IMR-90 (cell line): ENCODE results near the gene ZNF587B. TPM values are rescaled to one million over a fixed set of nuclear protein-coding genes. Genes with fewer than 3 reads are reported as not detected.
"Not testable (repeated sequence)": the region's sequence is repeated elsewhere in the genome, so short reads cannot be mapped to it uniquely, and the experiment has no call there.

ENCODE experiments used
- ATAC-seq: fragments of 200-7000 bp; cut with Tn5 transposase; 2 replicates; pipeline ENCODE4 v1.9.1; 2020; ENCODE audit warnings: low read depth, mild to moderate bottlenecking, moderate library complexity
- BruUV-seq: library from RNA; stranded (reverse); fragments of 400-500 nt; replicated peaks from 2 replicates; lab custom pipeline; 2021; lab: Mats Ljungman, UMichigan
- CTCF ChIA-PET: fragments of 300-600 bp; formaldehyde crosslinking; extraction: SDS; loops from one replicate; lab custom pipeline; 2021; ENCODE audit warnings: antibody characterized with exemption; lab: Yijun Ruan, JAX
- POLR2A ChIA-PET: fragments of 300-600 bp; sonication (Branson Sonifier 250); formaldehyde crosslinking; loops from one replicate; lab custom pipeline; 2022; ENCODE audit warnings: antibody characterized with exemption; ENCODE audit not compliant: unreplicated experiment; lab: Charles Lee
- DNase-seq: peaks from one replicate; pipeline ENCODE4 v3.0.0; 2013
- H2AFZ ChIP-seq: replicated peaks from 2 replicates; pipeline ENCODE3; 2013; ENCODE audit warnings: low read length, mild to moderate bottlenecking; ENCODE audit not compliant: poor library complexity
- H2AK5ac ChIP-seq: 2 replicates; pipeline ENCODE4 v1.6.1; 2013; ENCODE audit warnings: low read depth, low read length, inconsistent platforms
- H2AK9ac ChIP-seq: replicated peaks from 2 replicates; pipeline ENCODE3; 2013; ENCODE audit warnings: mild to moderate bottlenecking, low read depth, low read length, moderate library complexity; ENCODE audit not compliant: poor library complexity
- H2BK120ac ChIP-seq: 2 replicates; pipeline ENCODE4 v1.6.1; 2013; ENCODE audit warnings: low read depth, low read length, inconsistent platforms
- H2BK15ac ChIP-seq: 3 replicates; pipeline ENCODE4 v1.6.1; 2013; ENCODE audit warnings: low read depth, low read length, inconsistent platforms
- H2BK20ac ChIP-seq: 2 replicates; pipeline ENCODE4 v1.6.1; 2013; ENCODE audit warnings: low read depth, mild to moderate bottlenecking, inconsistent platforms, low read length, moderate library complexity
- H2BK5ac ChIP-seq: 2 replicates; pipeline ENCODE4 v1.6.1; 2013; ENCODE audit warnings: mild to moderate bottlenecking, low read depth, low read length, inconsistent platforms; ENCODE audit not compliant: poor library complexity, severe bottlenecking
- H3K14ac ChIP-seq: replicated peaks from 2 replicates; pipeline ENCODE4 v1.6.1; 2013; ENCODE audit warnings: low read depth, low read length, inconsistent platforms
- H3K18ac ChIP-seq: 2 replicates; pipeline ENCODE4 v1.6.1; 2013; ENCODE audit warnings: low read depth, low read length, control low read depth
- H3K23ac ChIP-seq: 2 replicates; pipeline ENCODE4 v1.6.1; 2013; ENCODE audit warnings: low read depth, low read length, inconsistent platforms
- H3K27ac ChIP-seq: 2 replicates; pipeline ENCODE4 v1.5.1; 2013; ENCODE audit warnings: mild to moderate bottlenecking, control low read depth, low read length; ENCODE audit not compliant: insufficient read depth
- H3K27me3 ChIP-seq: 2 replicates; pipeline ENCODE4 v1.6.1; 2013; ENCODE audit warnings: low read length; ENCODE audit not compliant: control insufficient read depth, insufficient read depth
- H3K36me3 ChIP-seq: 2 replicates; pipeline ENCODE4 v1.6.1; 2013; ENCODE audit warnings: low read length, mixed read lengths; ENCODE audit not compliant: control insufficient read depth, insufficient read depth
- H3K4ac ChIP-seq: 2 replicates; pipeline ENCODE4 v1.6.1; 2013; ENCODE audit warnings: low read depth, low read length, inconsistent platforms
- H3K4me1 ChIP-seq: 2 replicates; pipeline ENCODE4 v1.6.1; 2013; ENCODE audit warnings: low read length, mixed read lengths; ENCODE audit not compliant: control insufficient read depth, insufficient read depth
- H3K4me2 ChIP-seq: 2 replicates; pipeline ENCODE4 v1.6.1; 2013; ENCODE audit warnings: low read depth, mild to moderate bottlenecking, control low read depth, low read length, moderate library complexity
- H3K4me3 ChIP-seq: 2 replicates; pipeline ENCODE4 v1.5.1; 2013; ENCODE audit warnings: low read depth, mild to moderate bottlenecking, control low read depth, low read length, moderate library complexity; ENCODE audit not compliant: insufficient read depth
- H3K56ac ChIP-seq: 2 replicates; pipeline ENCODE4 v1.6.1; 2013; ENCODE audit warnings: low read length, inconsistent platforms; ENCODE audit not compliant: insufficient read depth; ENCODE audit errors: extremely low read depth
- H3K79me1 ChIP-seq, 2 experiments: 2 replicates each; pipeline ENCODE4 v1.6.1; 2013; ENCODE audit warnings: low read length in 2 of 2, inconsistent platforms in 1 of 2, low read depth in 1 of 2
- H3K9ac ChIP-seq: 2 replicates; pipeline ENCODE4 v1.6.1; 2013; ENCODE audit warnings: low read depth, low read length, control low read depth
- H3K9me1 ChIP-seq: 2 replicates; pipeline ENCODE4 v1.6.1; 2013; ENCODE audit warnings: low read length, inconsistent platforms; ENCODE audit not compliant: insufficient read depth
- H3K9me3 ChIP-seq: 2 replicates; pipeline ENCODE4 v1.6.1; 2013; ENCODE audit warnings: low read length; ENCODE audit not compliant: control insufficient read depth, insufficient read depth
- H4K20me1 ChIP-seq: 2 replicates; pipeline ENCODE4 v1.6.1; 2013; ENCODE audit warnings: low read length, inconsistent platforms; ENCODE audit not compliant: insufficient read depth
- H4K5ac ChIP-seq: 2 replicates; pipeline ENCODE4 v1.6.1; 2013; ENCODE audit warnings: mild to moderate bottlenecking, low read depth, low read length, control low read depth
- H4K8ac ChIP-seq, 2 experiments: 2 replicates each; pipeline ENCODE4 v1.6.1; 2013; ENCODE audit warnings: low read depth in 2 of 2, low read length in 2 of 2, control low read depth in 1 of 2, inconsistent platforms in 1 of 2
- H4K91ac ChIP-seq: 2 replicates; pipeline ENCODE4 v1.6.1; 2013; ENCODE audit warnings: low read depth, low read length, inconsistent platforms; ENCODE audit not compliant: insufficient read depth
- WGBS, 2 experiments: methylation state at CpG; one replicate each; pipeline versions ENCODE4 v1.1.5 to v1.1.7; 2013; ENCODE audit warnings: missing lambda C conversion rate in 2 of 2; ENCODE audit not compliant: insufficient read length in 1 of 2; ENCODE audit errors: extremely low coverage in 2 of 2; 5-methylcytosine and 5-hydroxymethylcytosine counted together
- dilution Hi-C: fragments of 300-500 bp; cut with HindIII; formaldehyde crosslinking; loops from one replicate; pipeline ENCODE4 v1.14.3; 2018; ENCODE audit warnings: low sequenced_read_pairs; ENCODE audit not compliant: unreplicated experiment
- in situ Hi-C: fragments of 300-500 bp; cut with MboI; formaldehyde crosslinking; loops from 3 replicates; pipeline ENCODE4 v1.14.3; 2019; ENCODE audit warnings: low sequenced_read_pairs, inconsistent platforms, mixed read lengths
- intact Hi-C: fragments of 100-400 bp; cut with micrococcal nuclease; formaldehyde crosslinking; loops from 2 replicates; pipeline ENCODE4 v1.10.0; 2022
- polyA plus RNA-seq, 3 experiments: library from polyadenylated mRNA; depleted of rRNA; stranded (reverse); fragments of >200 nt; gene quantifications; 2 replicates each; pipeline ENCODE4 v1.2.3, GENCODE V29; 2012; ENCODE audit warnings: low replicate concordance in 1 of 3
- total RNA-seq: library from RNA; depleted of rRNA; stranded (reverse); fragments of >200 nt; gene quantifications from 2 replicates; pipeline ENCODE4 v1.2.3, GENCODE V29; 2012

Gene ZNF587B
- total and polyA plus RNA-seq, 2 of the 4 experiments (the other 2 are of a cell fraction) = 3.7 to 33.9 TPM

- in situ Hi-C loops, H2AK9ac ChIP-seq, H2AK5ac ChIP-seq, H3K4ac ChIP-seq, H3K4me3 ChIP-seq, H3K23ac ChIP-seq, H2BK5ac ChIP-seq, H3K4me1 ChIP-seq, H3K27ac ChIP-seq, H3K14ac ChIP-seq, H3K27me3 ChIP-seq, POLR2A ChIA-PET, ATAC-seq, H4K8ac ChIP-seq, CTCF ChIA-PET, H3K9ac ChIP-seq, H3K79me1 ChIP-seq, H4K20me1 ChIP-seq, DNase-seq, H2BK120ac ChIP-seq, H3K18ac ChIP-seq, H3K4me2 ChIP-seq, H2BK20ac ChIP-seq, dilution Hi-C loops, H3K56ac ChIP-seq, H2AFZ ChIP-seq, intact Hi-C loops, H3K9me1 ChIP-seq, H2BK15ac ChIP-seq, BruUV-seq, H4K5ac ChIP-seq, H4K91ac ChIP-seq: not testable (repeated sequence)
- Histone ChIP-seq H3K9me3 (peaks cover 81% of the 10 kb centered on the region), H3K36me3 (peaks cover 42% of the 10 kb centered on the region)
- no CpG with 5 or more reads among the region's 6 CpGs for WGBS, 2 experiments
Observed at GRCh38 chr19:57869655-57870054, 39.6 kb downstream of the ZNF587B start.
